Activated T-cell treated with anti-CD3 and anti-CD28 coated beads, Interleukin-2, amount 50 U/mL, for 48 hours (primary cell): ENCODE measurements around the gene NBDY.

Source experiments
- DNase-seq, 2 experiments: peaks; one replicate each; pipeline ENCODE4 v3.0.0-alpha.2; 2020

The NBDY gene

DNA sequence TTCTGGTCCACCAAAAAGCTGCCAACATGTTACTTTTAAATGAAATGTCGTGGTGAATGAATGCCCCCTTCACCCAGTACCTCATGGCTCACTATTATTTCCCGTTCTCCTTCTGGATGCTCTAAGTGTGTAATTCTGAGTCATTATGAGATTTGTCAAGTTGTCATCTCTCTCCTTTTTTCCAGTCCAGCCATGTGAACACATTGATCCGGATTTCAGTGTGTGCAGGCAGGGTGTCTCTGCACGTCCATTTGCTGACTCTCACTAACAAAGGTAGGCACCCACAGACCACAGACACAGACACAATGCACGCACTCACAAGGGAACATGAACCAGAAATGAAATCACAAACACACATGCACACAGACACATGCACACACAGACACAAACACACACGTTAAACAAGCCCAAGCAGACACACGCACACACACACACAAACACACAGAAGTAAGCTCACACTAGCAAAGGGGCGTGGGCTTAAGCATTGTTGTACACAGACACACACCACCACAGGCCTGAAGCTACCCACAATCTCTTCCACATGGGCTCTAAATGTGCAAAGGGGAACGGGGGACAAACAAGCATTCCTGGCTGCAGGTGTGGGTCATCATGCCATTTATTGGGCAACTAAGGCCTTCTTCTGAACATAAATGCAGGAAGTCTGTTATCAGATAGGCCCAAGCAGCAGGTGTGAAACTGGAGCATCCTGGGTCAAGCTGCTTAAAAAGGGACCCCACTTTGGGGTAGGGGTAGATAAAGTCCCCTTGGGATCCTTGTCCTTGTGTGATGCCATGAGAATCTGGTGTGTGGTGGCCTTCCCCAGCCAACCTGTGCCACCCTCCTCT lies 58.1 kb downstream of the NBDY start:
- DNase-seq: peak; percentile 16

- DNase-seq: peak; percentile 12 to 16
These were observed 58.7 kb downstream of the NBDY start for GRCh38 chrX:56787734-56788152.

- peak; percentile 28 to 45 for DNase-seq
These were observed 59.2 kb downstream of the NBDY start for GRCh38 chrX:56788229-56788628.

- DNase-seq: peak; percentile 82 to 84
These were observed 59.7 kb downstream of the NBDY start for GRCh38 chrX:56788717-56789122.

DNA sequence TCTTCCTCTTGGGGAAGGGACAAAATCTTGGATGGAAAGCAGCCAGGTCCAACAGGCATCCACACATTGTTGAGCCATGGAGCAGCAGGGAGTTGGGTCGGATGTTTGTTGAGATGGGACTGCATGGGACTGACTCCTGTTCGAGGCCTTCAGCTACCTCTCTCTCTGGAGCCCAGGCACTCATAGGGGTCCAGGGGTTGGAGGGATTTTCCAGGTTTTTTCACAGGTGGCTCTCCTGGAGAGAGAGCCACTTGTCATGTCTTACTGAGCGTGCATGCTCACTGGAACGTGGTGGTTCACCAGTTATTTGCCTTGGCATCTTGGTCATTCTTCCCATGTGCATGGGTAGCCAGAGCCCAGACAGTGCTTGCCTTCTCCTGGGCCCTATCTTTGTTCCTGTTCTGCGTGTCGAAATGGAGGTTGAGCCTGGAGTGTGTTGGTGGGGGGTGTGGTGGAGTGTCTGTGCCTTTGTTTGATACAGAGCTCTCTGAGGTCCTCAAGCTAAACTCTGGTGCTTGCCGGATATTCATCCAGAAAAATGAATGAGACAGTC lies 60.6 kb downstream of the NBDY start:
- peak; percentile 13 to 16 for DNase-seq

- DNase-seq: no peak
These were observed 61.7 kb downstream of the NBDY start for GRCh38 chrX:56790778-56791177.

DNA sequence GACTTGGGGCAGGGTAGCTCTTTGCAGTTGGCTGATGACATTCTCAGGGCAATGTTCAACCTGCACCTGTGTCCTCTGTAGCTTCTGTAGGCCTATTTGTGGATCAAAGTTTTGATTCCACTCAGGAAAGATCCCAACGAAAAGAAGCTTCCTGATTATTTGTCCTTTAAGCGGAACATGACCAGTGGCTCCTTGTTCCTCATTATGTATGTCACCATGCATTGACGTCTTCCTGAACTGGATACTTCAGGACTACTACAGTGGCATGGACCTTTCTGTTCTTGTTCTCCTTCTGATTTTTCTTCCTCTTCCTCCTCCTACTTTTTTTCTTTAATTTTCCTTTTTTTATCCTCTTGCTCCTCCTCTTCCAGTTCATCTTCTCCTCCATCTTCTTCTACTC lies 62.4 kb downstream of the NBDY start:
- no peak for DNase-seq

DNA sequence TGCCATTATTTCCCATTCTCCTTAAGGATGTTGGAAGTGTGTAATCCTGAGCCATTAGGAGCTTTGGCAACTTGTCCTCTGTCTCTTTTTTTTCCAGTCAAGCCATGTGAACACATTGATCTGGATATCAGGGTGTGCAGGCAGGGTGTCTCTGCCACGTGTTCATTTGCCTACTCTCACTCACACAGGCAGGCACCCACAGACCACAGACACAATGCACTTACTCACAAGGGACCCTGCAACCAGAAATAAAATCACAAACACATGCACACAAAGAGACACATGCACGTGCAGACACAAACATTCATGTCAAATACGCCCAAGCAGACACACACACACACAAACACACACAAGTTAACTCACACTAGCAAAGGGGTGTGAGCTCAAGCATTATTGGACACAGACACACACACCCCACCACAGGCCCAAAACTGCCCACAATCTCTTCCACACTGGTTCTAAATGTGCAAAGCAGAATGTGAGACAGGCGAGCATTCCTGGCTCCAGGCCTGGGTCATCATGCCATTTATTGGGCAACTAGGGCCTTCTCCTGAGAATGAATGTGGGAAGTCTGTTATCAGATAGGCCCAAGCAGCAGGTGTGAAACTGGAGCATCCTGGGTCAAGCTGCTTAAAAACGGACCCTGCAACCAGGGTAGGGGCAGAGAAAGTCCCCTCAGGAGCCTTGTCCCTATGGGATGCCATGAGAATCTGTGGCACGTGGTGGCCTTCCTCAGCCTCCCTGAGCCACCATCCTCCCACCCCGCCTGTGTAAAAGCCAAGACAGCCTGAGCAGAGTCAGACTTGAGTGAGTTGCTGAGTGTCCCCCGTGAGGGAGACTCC lies 63.4 kb downstream of the NBDY start:
- peak in 1 of 2 experiments; percentile 16 for DNase-seq

DNA sequence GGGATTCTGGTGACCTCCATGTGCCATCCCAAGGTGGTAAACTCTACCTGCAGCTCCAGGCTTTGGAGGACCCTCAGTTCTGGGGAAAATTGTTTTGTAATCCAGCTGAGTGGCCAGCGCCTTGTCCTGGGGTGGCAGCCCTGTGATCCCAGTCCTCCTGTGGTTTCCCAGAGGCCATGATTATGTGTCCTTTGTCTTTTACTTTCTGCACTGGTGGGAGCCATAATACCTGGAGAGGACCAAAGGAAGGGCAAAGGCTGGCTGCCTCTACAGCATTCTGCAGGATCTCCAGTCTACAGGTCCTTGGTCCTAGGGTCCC lies 64.0 kb downstream of the NBDY start:
- no peak for DNase-seq

- peak in 1 of 2 experiments; percentile 14 for DNase-seq
These were observed 64.7 kb downstream of the NBDY start for GRCh38 chrX:56793521-56794320.

- DNase-seq: no peak
These were observed 65.6 kb downstream of the NBDY start for GRCh38 chrX:56794404-56795230.

- no peak for DNase-seq
These were observed 66.3 kb downstream of the NBDY start for GRCh38 chrX:56795309-56795868.

DNA sequence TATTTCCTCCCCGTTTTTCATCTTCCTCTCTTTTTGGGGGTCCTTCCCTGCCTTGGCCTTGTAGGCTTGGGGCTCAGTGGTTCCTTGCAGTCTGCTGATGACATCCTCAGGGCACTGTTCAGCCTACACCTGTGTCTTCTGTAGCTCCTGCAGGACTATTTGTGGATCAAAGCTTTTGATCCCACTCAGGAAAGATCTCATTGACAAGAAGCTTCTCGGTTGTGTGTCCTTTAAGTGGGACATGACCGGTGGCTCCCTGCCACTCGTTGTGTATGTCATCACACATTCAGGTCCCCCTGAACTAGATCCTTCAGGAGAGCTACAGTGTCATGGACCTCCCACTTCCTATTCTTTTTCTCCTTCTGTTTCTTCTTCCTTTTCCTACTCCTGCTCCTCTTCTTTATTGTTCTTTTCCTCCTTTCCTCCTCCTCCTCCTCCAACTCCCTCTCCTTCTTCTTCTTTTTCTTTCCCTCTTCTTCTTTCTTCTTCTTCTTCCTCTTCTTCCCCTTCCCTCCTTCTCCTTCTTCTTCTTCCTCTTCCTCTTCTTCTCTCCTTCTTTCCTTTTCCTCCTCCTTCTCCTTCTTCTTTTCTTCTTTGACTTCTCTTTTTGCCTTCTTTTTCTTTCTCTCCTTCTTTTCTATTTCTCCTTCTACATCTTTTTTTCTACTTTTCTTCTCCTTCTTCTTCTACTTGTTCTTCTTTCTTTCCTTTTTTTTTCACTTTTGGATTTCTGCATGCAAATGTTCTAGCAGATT lies 67.8 kb downstream of the NBDY start:
- no peak for DNase-seq

DNA sequence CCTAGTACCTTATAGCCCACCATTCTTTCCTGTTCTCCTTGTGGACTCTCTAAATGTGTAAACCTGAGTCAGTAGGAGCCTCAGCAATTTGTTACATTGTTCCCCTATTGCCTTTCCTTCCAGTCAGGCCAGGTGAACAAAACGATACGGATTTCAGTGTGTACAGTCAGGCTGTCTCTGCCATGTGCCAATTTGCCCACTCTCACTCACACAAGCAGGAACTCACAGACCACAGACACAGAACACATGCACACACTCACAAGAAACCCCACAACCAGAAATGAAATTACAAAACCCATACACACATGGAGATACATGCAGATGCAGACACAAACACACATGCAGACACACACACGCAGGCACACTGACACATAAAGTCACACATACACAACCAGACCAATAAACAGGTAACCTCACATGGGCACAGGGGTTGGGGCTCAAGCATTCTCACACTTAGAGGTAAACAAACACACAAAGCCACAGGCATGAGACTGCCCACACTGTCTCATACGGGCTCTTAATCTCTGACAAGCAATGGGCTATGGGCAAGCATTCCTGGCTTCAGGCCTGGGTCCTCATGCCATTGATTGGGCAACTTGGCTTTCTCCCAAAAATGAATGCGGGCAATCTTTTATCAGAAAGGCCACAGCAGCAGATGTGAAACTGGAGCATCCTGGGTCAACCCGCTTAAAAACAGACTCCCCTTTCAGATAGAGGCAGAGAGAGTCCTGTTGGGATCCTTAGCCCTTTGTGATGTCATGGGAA lies 68.7 kb downstream of the NBDY start:
- peak; percentile 21 to 23 for DNase-seq

GRCh38 chrX:56798339-56798711 lies 69.3 kb downstream of the NBDY start:
- peak in 1 of 2 experiments; percentile 22 for DNase-seq

- DNase-seq: peak; percentile 26 to 27
These were observed 70.1 kb downstream of the NBDY start for GRCh38 chrX:56798866-56799758.

- peak; percentile 14 to 16 for DNase-seq
These were observed 71.3 kb downstream of the NBDY start for GRCh38 chrX:56800307-56800706.

DNA sequence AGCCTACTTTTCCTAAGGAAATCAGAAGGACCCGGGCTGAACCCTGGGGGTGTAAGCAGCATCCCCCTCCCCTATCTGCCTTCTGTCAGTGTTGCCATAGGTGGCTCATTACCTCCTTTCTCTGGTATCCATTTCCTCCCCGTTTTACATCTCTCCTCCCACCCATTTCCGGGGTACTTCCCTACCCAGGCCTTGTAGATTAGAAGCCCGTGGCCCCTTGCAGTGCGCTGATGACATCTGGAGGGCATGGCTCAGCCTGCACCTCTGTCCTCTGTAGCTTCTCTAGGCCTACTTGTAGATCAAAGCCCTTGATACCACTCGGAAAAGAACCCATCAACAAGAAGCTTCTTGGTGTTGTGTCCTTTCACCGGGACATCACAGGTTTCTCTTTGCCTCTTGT lies 71.8 kb downstream of the NBDY start:
- peak; percentile 59 to 65 for DNase-seq

DNA sequence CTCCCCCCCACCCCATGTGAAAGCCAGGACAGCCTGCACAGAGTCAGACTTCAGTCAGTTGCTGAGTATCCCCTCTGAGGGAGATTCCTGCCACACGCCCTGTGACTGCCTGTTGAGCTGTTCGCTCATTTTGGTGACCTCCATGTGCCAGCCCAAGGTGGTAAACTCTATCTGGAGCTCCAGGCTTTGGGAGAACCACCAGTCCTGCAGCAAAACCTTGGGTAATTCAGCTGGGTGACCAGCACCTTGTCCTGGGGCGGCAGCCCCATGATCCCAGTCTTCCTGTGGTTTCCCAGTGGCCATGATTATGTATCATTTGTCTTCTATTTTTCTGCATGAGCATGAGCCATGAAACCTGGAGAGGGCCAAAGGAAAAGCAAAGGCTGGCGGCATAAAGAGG lies 73.4 kb downstream of the NBDY start:
- DNase-seq: peak; percentile 21 to 22
